GM12878 (cell line): ENCODE results near the gene CACNG4. TPM values are rescaled to one million over a fixed set of nuclear protein-coding genes. Genes with fewer than 3 reads are reported as not detected.

Experiments used
- ATAC-seq: fragments of 200-7000 bp; cut with Tn5 transposase; 3 replicates; pipeline ENCODE4 v1.9.1; 2020; ENCODE audit warnings: mild to moderate bottlenecking, moderate library complexity
- BruUV-seq: library from RNA; stranded (reverse); fragments of 400-500 nt; replicated peaks from 2 replicates; lab custom pipeline; 2021; lab: Mats Ljungman, UMichigan
- CTCF ChIA-PET: fragments of 300-600 bp; sonication (Branson Sonifier 250); formaldehyde crosslinking; extraction: SDS; loops from one replicate; lab custom pipeline; 2021; ENCODE audit warnings: inconsistent platforms; lab: Yijun Ruan, JAX
- POLR2A ChIA-PET: fragments of 350-600 bp; formaldehyde crosslinking; extraction: SDS; loops from one replicate; lab custom pipeline; 2021; ENCODE audit warnings: inconsistent platforms; lab: Charles Lee
- RAD21 ChIA-PET: fragments of 300-600 bp; sonication (Branson Sonifier 250); formaldehyde crosslinking; loops from one replicate; lab custom pipeline; 2023; ENCODE audit warnings: antibody characterized with exemption; ENCODE audit not compliant: unreplicated experiment; lab: Charles Lee
- SMC1A ChIA-PET: fragments of 300-600 bp; sonication (Branson Sonifier 250); formaldehyde crosslinking; loops from one replicate; lab custom pipeline; 2023; ENCODE audit not compliant: unreplicated experiment, uncharacterized antibody; lab: Charles Lee
- DNase-seq: peaks from one replicate; pipeline ENCODE4 v3.0.0-alpha.2; 2011; ENCODE audit warnings: low read depth, low spot score
- FAIRE-seq: peaks from 3 replicates; lab custom pipeline; 2011; peaks lifted over from hg19 to GRCh38; lab: Jason Lieb, UNC
- H2AFZ ChIP-seq: 2 replicates; pipeline ENCODE4 v1.6.0; 2011; ENCODE audit warnings: low read depth, low read length, control low read depth; ENCODE audit not compliant: control insufficient read depth
- H3K27ac ChIP-seq: 2 replicates; pipeline ENCODE4 v1.5.1; 2011; ENCODE audit warnings: control low read depth; ENCODE audit not compliant: control insufficient read depth, insufficient read depth
- H3K27me3 ChIP-seq, 2 experiments: replicated peaks in 1 of 2; 2 replicates each; pipeline versions ENCODE4 v1.6.0 to v1.6.1; 2011; ENCODE audit warnings: low read length in 1 of 2; ENCODE audit not compliant: control insufficient read depth in 2 of 2, insufficient read depth in 2 of 2
- H3K36me3 ChIP-seq, 2 experiments: 2 replicates each; pipeline ENCODE4 v1.5.1; 2011; ENCODE audit warnings: low read length in 1 of 2; ENCODE audit not compliant: control insufficient read depth in 2 of 2, insufficient read depth in 2 of 2
- H3K4me1 ChIP-seq: 2 replicates; pipeline ENCODE4 v1.6.1; 2011; ENCODE audit warnings: mild to moderate bottlenecking, low read length, moderate library complexity, mixed read lengths; ENCODE audit not compliant: control insufficient read depth, insufficient read depth
- H3K4me2 ChIP-seq: 2 replicates; pipeline ENCODE4 v1.6.0; 2011; ENCODE audit warnings: control low read depth; ENCODE audit not compliant: control insufficient read depth, insufficient read depth
- H3K4me3 ChIP-seq: fragments of 200-600 bp; sonication (generic); 2 replicates; pipeline ENCODE4 v1.5.1; 2016
- H3K79me2 ChIP-seq: 2 replicates; pipeline ENCODE4 v1.6.0; 2011; ENCODE audit warnings: low read length; ENCODE audit not compliant: control insufficient read depth, insufficient read depth
- H3K9ac ChIP-seq: 2 replicates; pipeline ENCODE4 v1.8.0; 2011; ENCODE audit warnings: low read length, control low read depth, mixed read lengths; ENCODE audit not compliant: control insufficient read depth, insufficient read depth
- H3K9me3 ChIP-seq: replicated peaks from 3 replicates; pipeline ENCODE4 v1.5.1; 2011; ENCODE audit warnings: mild to moderate bottlenecking, low read length; ENCODE audit not compliant: control insufficient read depth, insufficient read depth
- H4K20me1 ChIP-seq: 2 replicates; pipeline ENCODE4 v1.6.0; 2011; ENCODE audit not compliant: control insufficient read depth, insufficient read depth
- ETV6 ChIP-seq, 2 experiments: fragments of 450-650 bp in 1 of 2; IDR thresholded peaks in 1 of 2; conservative IDR thresholded peaks in 1 of 2; 2 replicates each; pipeline ENCODE4 v1.6.1; 2014; ENCODE audit warnings: antibody characterized with exemption in 1 of 2, borderline replicate concordance in 1 of 2, low read depth in 1 of 2, mild to moderate bottlenecking in 1 of 2, moderate library complexity in 1 of 2
- EZH2 ChIP-seq: IDR thresholded peaks from 2 replicates; pipeline ENCODE4 v1.6.1; 2012; ENCODE audit warnings: low read depth, mild to moderate bottlenecking, control low read depth, inconsistent platforms, low read length, borderline replicate concordance; ENCODE audit not compliant: control insufficient read depth
- GABPA ChIP-seq: IDR thresholded peaks from 2 replicates; pipeline ENCODE4 v1.6.1; 2014; ENCODE audit warnings: antibody characterized with exemption, low read depth, mild to moderate bottlenecking, inconsistent platforms
- JUNB ChIP-seq: IDR thresholded peaks from 2 replicates; pipeline ENCODE4 v1.6.1; 2016; ENCODE audit warnings: antibody characterized with exemption, mild to moderate bottlenecking
- MTA3 ChIP-seq: IDR thresholded peaks from 2 replicates; pipeline ENCODE4 v1.6.1; 2012; ENCODE audit warnings: low read length, inconsistent platforms, borderline replicate concordance
- RAD21 ChIP-seq: IDR thresholded peaks from 2 replicates; pipeline ENCODE4 v1.6.1; 2011; ENCODE audit warnings: mild to moderate bottlenecking, low read depth, low read length, moderate library complexity; ENCODE audit not compliant: insufficient read depth
- TCF7 ChIP-seq: IDR thresholded peaks from 2 replicates; pipeline ENCODE4 v1.6.1; 2014; ENCODE audit warnings: antibody characterized with exemption, borderline replicate concordance
- ZSCAN29 ChIP-seq: fragments of 450-650 bp; IDR thresholded peaks from 2 replicates; pipeline ENCODE4 v1.6.1; 2017; ENCODE audit warnings: mild to moderate bottlenecking, moderate library complexity
- WGBS: methylation state at CpG from one replicate; pipeline ENCODE4 v1.1.6; 2016; ENCODE audit warnings: low lambda C conversion rate; ENCODE audit not compliant: insufficient replicate concordance, insufficient coverage; ENCODE audit errors: missing lambda C conversion rate; 5-methylcytosine and 5-hydroxymethylcytosine counted together
- in situ Hi-C: fragments of 300-500 bp; cut with MboI; formaldehyde crosslinking; loops from 9 replicates; pipeline ENCODE4 v1.14.3; 2018; ENCODE audit warnings: mixed read lengths
- intact Hi-C: fragments of 100-400 bp; cut with micrococcal nuclease; formaldehyde crosslinking; loops from one replicate; pipeline ENCODE4 v1.14.2; 2022; ENCODE audit not compliant: unreplicated experiment
- polyA plus RNA-seq, 11 experiments: library from polyadenylated mRNA; depleted of rRNA in 4 of 11; unstranded in 6 of 11; stranded (reverse) in 5 of 11; fragments of >200 nt; fragmentation: Nextera tagmentation in 4 of 11; fragmentation: Illumina TruSeq in 1 of 11; extraction: Ambion mirVana in 4 of 11; extraction: Trizol in 1 of 11; gene quantifications; 1 replicate in 1 of 11; 2 replicates in 10 of 11; pipeline versions ENCODE4 v1.2.1 to v1.2.3, GENCODE V29; 2011 to 2016; ENCODE audit warnings: inconsistent platforms in 2 of 11, missing spikeins in 2 of 11, low read depth in 1 of 11
- total RNA-seq, 4 experiments: library from RNA; depleted of rRNA in 3 of 4; stranded (reverse); fragments of >200 nt in 3 of 4; fragmentation: Illumina TruSeq in 1 of 4; extraction: Trizol in 1 of 4; gene quantifications; 2 replicates each; pipeline versions ENCODE4 v1.2.1 to v1.2.3, GENCODE V29; 2013 to 2021
- TF ChIP-seq, protein P1 (sequence below): IDR thresholded peaks from 2 replicates; pipeline ENCODE4 v1.6.1; 2012; ENCODE audit warnings: low read length, inconsistent platforms

Gene CACNG4
- total and polyA plus RNA-seq, 10 of the 15 experiments (the other 5 are each of a cell fraction or from before 2014, with no cell fraction given): 0.08 TPM; not detected in 8

GRCh38 chr17:66929591-66929990, 34.9 kb upstream of the CACNG4 start:
- 0% methylated on average over 1 of the region's 1 CpG for WGBS
- ChIA-PET CTCF (interaction anchor here (0.9 kb wide), 1 partner anchor 151 kb away, joined by 4 read pairs; no protein-coding TSS in a partner anchor), POLR2A (no interaction called here), RAD21 (no interaction called here), SMC1A (no interaction called here)
- Histone ChIP-seq H4K20me1 (no peaks in the 10 kb centered on the region), H3K4me1 (no peaks in the 10 kb centered on the region), H3K9ac (no peak overlapping the region), H3K4me3 (no peak overlapping the region), H3K4me2 (no peak overlapping the region), H3K27me3 (no peaks in the 10 kb centered on the region; a peak in 1 of 4 replicates), H2AFZ (no peak overlapping the region), H3K27ac (no peak overlapping the region), H3K9me3 (no peaks in the 10 kb centered on the region), H3K36me3 (no peaks in the 10 kb centered on the region), H3K79me2 (no peaks in the 10 kb centered on the region)
- TF ChIP-seq EZH2: no peak
- TF ChIP-seq RAD21: no peak
- TF ChIP-seq GABPA: no peak
- TF ChIP-seq ETV6 (conservative IDR thresholded peaks at IDR 0.05 in 1 of 2, IDR thresholded peaks at IDR 0.05 in 1 of 2; ENCODE audit: borderline replicate concordance in 1 of 2, low read depth in 1 of 2): no peak
- TF ChIP-seq ZSCAN29: no peak
- TF ChIP-seq JUNB: no peak
- TF ChIP-seq TCF7: no peak
- TF ChIP-seq MTA3: no peak
- TF ChIP-seq, protein P1, sequence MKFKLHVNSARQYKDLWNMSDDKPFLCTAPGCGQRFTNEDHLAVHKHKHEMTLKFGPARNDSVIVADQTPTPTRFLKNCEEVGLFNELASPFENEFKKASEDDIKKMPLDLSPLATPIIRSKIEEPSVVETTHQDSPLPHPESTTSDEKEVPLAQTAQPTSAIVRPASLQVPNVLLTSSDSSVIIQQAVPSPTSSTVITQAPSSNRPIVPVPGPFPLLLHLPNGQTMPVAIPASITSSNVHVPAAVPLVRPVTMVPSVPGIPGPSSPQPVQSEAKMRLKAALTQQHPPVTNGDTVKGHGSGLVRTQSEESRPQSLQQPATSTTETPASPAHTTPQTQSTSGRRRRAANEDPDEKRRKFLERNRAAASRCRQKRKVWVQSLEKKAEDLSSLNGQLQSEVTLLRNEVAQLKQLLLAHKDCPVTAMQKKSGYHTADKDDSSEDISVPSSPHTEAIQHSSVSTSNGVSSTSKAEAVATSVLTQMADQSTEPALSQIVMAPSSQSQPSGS: no peak
- DNase-seq (no peak), FAIRE-seq (no peak), ATAC-seq (no peak)
- no TSS peak for BruUV-seq
- intact Hi-C loops: no loop called here
- in situ Hi-C loops: no loop called here
